ENCODE measurements around the gene AP1M1.

The AP1M1 gene

DNA sequence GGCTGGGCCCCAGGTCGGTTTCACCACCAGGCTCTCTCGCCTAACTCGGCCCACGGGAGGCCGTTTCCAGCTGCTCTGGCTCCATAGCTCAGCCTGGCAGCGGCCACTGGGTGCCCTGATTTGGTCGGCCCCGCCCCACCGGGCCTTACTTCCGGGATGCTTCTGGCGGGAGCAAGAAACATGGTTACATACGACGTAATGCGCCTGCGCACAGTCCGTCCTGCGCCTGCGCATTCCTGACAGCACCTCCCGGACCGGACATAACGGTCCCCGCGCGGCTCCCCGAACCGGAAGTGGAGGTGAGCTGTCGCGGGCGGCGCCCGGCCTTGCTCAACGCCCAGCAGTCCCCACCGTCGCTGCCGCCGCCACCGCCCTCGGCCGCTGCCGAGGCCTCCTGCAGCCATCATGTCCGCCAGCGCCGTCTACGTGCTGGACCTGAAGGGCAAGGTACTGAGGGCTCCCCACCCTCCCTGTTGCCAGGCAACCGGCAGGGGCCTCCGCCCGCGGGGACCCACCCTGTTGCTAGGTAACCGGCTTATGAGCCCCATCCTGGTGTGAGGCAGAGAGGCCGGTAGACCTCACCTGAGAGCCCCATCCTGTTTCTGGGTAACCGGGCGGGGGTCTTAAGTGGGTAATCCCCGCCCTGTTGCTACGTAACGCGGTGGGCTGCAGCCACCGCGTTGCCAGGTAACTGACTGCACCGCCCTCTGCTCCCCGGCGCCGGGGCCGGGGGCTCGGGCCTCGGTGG is at the start of gene AP1M1:
Gene AP1M1 (plus strand): TSS at position 290 of the 748 bp plus-strand sequence. CDS start 116 bp downstream, at position 406.
- Histone ChIP-seq H3K27me3 (ENCODE audit: control insufficient read depth, insufficient read depth, low read length) (no peaks in the 10 kb centered on the region), H3K36me3 (ENCODE audit: control insufficient read depth, insufficient read depth, low read length) (peaks cover 11% of the 10 kb centered on the region), H3K9ac (ENCODE audit: low read length) (peak within 1 kb of the TSS; percentile 70), H3K9me3 (ENCODE audit: control insufficient read depth, insufficient read depth, low read depth, low read length) (no peaks in the 10 kb centered on the region), H3K4me1 (ENCODE audit: control insufficient read depth, insufficient read depth, low read length) (peaks cover 9% of the 10 kb centered on the region; the same call in 1 of the 2 replicates), H3K4me3 (ENCODE audit: low read depth, low read length) (peak within 1 kb of the TSS; percentile 85), H3K27ac (ENCODE audit: low read depth, low read length) (no peak within 1 kb of the TSS; the same call in 1 of the 2 replicates)

DNA sequence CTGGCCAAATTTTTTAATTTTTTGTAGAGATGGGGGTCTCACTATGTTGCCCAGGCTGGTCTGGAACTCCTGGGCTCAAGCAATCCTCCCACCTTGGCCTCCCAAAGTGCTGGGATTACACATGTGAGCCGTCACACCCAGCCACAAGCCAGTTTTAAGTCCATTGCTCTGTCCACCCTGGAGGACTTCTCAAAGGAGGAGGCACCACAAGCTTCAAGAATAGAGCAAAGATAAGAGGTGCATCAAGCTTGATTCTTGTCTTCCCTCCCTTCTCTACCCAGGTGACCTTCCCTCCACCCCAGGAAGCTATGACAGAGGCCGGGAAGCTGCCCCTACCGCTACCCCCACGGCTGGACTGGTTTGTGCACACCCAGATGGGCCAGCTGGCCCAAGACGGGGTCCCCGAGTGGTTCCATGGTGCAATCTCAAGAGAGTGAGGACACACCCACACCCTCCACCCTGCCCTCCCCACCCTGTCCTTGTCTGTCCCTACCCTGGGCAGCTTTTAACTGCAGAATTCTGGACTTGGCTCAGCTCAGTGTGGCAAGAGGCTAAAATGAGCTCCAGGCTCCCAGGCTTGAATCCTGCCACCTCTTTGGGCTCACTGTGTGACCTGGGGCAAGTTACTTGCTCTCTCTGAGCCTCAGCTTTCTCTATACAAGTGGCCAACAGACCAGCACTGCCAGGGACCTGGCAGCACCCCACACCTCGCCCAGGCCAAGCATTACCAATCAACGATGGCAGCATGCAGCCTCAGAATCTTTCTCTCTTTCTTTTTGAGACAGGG is 49.1 kb upstream of the AP1M1 start:
- Histone ChIP-seq H3K9ac (ENCODE audit: low read length) (no peak overlapping the region), H3K36me3 (ENCODE audit: control insufficient read depth, insufficient read depth, low read length) (no peaks in the 10 kb centered on the region), H3K27ac (ENCODE audit: low read depth, low read length) (no peak overlapping the region), H3K27me3 (ENCODE audit: control insufficient read depth, insufficient read depth, low read length) (no peaks in the 10 kb centered on the region), H3K4me1 (ENCODE audit: control insufficient read depth, insufficient read depth, low read length) (peaks cover 5% of the 10 kb centered on the region; the same call in 1 of the 2 replicates), H3K9me3 (ENCODE audit: control insufficient read depth, insufficient read depth, low read depth, low read length) (no peaks in the 10 kb centered on the region), H3K4me3 (ENCODE audit: low read depth, low read length) (no peak overlapping the region)

DNA sequence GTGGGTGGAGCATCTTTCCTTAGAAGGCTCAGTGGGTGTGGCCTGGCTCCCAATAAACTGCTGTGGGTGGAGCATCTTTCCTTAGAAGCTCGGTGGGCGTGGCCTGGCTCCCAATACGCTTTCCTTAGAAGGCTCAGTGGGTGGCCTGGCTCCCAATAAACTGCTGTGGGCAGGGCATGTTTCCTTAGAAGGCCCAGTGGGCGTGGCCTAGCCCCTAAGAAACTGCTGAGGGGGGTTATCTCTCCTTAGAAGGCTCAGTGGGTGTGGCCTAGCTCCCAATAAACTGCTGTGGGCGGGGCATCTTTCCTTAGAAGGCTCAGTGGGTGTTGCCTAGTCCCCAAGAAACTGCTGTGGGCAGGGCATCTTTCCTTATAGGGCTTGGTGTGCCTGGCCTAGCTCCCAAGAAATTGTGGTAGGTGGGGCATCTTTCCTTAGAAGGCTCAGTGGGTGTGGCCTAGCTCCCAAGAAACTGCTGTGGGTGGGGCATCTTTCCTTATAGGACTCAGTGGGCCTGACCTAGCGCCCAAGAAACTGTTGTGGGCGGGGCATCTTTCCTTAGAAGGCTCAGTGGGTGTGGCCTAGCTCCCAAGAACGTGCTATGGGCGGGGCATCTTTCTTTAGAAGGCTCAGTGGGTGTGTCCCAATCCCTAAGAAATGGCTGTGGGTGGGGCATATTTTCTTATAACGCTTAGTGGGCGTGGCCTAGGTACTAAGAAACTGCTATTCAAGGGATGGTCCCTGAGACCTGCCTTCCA is 44.0 kb upstream of the AP1M1 start:
- Histone ChIP-seq H3K27me3 (ENCODE audit: control insufficient read depth, insufficient read depth, low read length) (no peaks in the 10 kb centered on the region), H3K27ac (ENCODE audit: low read depth, low read length) (no peak overlapping the region), H3K9ac (ENCODE audit: low read length) (no peak overlapping the region), H3K36me3 (ENCODE audit: control insufficient read depth, insufficient read depth, low read length) (no peaks in the 10 kb centered on the region), H3K9me3 (ENCODE audit: control insufficient read depth, insufficient read depth, low read depth, low read length) (no peaks in the 10 kb centered on the region), H3K4me3 (ENCODE audit: low read depth, low read length) (no peak overlapping the region), H3K4me1 (ENCODE audit: control insufficient read depth, insufficient read depth, low read length) (no peaks in the 10 kb centered on the region)

DNA sequence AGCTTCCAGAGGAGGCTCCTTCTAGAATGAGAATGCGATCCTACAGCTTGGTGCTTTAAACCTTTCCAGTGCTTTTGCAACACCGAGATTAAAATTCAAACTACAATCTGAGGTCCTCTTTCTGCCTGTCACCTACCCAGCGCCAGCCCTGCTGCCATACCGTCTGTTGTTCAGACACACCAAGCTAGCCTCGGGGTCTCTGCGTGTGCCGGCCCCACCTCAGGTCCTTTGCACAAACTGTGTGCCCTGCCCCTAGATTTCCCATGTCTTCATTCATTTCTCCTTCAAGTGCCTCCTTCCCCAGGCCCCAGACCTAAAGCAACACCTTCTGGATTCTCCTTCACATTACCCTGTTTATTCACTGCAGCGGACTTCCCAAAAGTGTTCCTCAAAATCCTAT is 43.2 kb upstream of the AP1M1 start:
- H3K4me3 ChIP-seq (ENCODE audit: low read depth, low read length), result no peak overlapping the region
- H3K36me3 ChIP-seq (ENCODE audit: control insufficient read depth, insufficient read depth, low read length), result no peaks in the 10 kb centered on the region
- H3K9me3 ChIP-seq (ENCODE audit: control insufficient read depth, insufficient read depth, low read depth, low read length), result no peaks in the 10 kb centered on the region
- H3K4me1 ChIP-seq (ENCODE audit: control insufficient read depth, insufficient read depth, low read length), result no peaks in the 10 kb centered on the region
- H3K9ac ChIP-seq (ENCODE audit: low read length), result no peak overlapping the region
- no peaks in the 10 kb centered on the region for H3K27me3 ChIP-seq (ENCODE audit: control insufficient read depth, insufficient read depth, low read length)
- H3K27ac ChIP-seq (ENCODE audit: low read depth, low read length), result no peak overlapping the region

DNA sequence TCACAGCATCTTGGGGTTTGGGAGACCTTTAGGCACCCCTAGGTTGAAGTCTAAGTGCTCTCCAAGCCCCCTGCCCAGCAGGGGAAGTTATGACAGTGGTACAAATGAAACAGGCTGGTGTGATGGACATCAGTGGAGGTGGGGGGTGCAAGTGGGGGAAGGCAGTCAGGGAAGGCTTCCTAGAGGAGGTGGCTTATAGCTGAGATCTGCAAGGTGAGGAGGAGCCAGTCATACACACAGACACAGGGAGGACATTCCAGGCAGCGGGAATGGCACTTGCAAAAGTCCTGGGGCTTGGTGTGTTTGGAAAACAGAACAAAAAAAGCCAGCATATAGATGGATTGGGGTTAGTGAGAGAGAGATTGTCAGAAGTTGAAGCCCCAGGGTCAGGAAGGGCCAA is 42.6 kb upstream of the AP1M1 start:
- Histone ChIP-seq H3K4me1 (ENCODE audit: control insufficient read depth, insufficient read depth, low read length) (no peaks in the 10 kb centered on the region), H3K9me3 (ENCODE audit: control insufficient read depth, insufficient read depth, low read depth, low read length) (no peaks in the 10 kb centered on the region), H3K27me3 (ENCODE audit: control insufficient read depth, insufficient read depth, low read length) (no peaks in the 10 kb centered on the region), H3K9ac (ENCODE audit: low read length) (no peak overlapping the region), H3K27ac (ENCODE audit: low read depth, low read length) (no peak overlapping the region), H3K4me3 (ENCODE audit: low read depth, low read length) (no peak overlapping the region), H3K36me3 (ENCODE audit: control insufficient read depth, insufficient read depth, low read length) (no peaks in the 10 kb centered on the region)

DNA sequence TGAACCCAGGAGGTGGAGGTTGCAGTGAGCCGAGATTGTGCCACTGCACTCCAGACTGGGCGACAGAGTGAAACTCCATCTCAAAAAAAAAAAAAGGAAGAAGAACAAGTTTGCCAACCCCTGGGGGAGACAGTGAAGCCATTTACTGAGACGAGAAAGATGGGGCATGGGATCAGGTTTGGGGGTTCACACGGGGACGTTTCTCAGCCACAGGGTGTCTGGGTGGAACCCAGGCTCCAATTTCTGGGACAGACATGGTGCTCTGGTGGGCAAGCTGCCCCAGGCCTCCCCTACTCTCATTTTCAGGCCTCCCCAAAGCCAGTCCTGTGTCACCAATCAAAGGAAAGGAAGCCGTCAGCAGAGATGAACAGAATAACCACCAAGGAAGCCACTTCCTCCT is 40.8 kb upstream of the AP1M1 start:
- H3K36me3 ChIP-seq (ENCODE audit: control insufficient read depth, insufficient read depth, low read length), result no peaks in the 10 kb centered on the region
- no peak overlapping the region for H3K9ac ChIP-seq (ENCODE audit: low read length)
- no peaks in the 10 kb centered on the region for H3K9me3 ChIP-seq (ENCODE audit: control insufficient read depth, insufficient read depth, low read depth, low read length)
- no peaks in the 10 kb centered on the region; the same call in 1 of the 2 replicates for H3K4me1 ChIP-seq (ENCODE audit: control insufficient read depth, insufficient read depth, low read length)
- H3K4me3 ChIP-seq (ENCODE audit: low read depth, low read length), result no peak overlapping the region
- H3K27me3 ChIP-seq (ENCODE audit: control insufficient read depth, insufficient read depth, low read length), result no peaks in the 10 kb centered on the region
- no peak overlapping the region for H3K27ac ChIP-seq (ENCODE audit: low read depth, low read length)

DNA sequence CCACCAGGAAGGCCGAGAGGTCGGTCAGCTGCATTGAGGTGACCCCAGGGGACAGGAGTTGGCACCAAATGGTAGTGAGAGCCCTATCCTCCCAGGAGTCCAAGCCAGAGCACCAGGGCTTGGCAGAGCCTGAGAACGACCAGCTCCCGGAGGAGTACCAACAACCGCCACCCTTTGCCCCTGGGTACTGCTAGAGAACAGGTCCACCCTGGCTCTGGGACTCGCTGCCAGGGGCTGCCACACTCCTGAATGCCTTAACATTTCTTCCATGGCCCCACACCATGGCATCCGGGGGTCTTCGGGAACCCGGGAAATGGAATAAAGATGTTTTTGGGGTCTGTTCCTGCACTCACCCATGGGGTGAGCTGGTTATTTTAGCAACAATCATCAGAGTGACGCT is 40.1 kb upstream of the AP1M1 start:
- no peak overlapping the region for H3K27ac ChIP-seq (ENCODE audit: low read depth, low read length)
- H3K4me3 ChIP-seq (ENCODE audit: low read depth, low read length), result no peak overlapping the region
- no peaks in the 10 kb centered on the region; the same call in 1 of the 2 replicates for H3K4me1 ChIP-seq (ENCODE audit: control insufficient read depth, insufficient read depth, low read length)
- H3K9me3 ChIP-seq (ENCODE audit: control insufficient read depth, insufficient read depth, low read depth, low read length), result no peaks in the 10 kb centered on the region
- no peaks in the 10 kb centered on the region for H3K27me3 ChIP-seq (ENCODE audit: control insufficient read depth, insufficient read depth, low read length)
- no peaks in the 10 kb centered on the region for H3K36me3 ChIP-seq (ENCODE audit: control insufficient read depth, insufficient read depth, low read length)
- H3K9ac ChIP-seq (ENCODE audit: low read length), result no peak overlapping the region

DNA sequence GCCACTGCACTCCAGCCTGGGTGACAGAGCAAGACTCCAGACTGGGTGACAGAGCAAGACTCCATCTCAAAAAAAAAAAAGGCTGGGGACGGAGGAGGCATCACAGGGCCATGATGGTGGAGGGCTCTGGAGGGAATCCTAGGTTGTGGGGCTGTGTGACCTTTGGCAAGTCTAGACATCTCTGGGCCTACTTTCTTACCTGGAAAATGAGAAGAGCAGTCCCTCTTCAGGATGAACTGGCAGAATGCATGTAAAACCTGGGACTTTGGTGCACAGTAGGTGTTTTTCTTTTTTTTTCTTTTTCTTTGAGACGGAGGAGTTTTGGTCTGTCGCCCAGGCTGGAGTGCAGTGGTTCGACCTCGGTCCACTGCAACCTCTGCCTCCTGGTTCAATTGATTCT is 38.1 kb upstream of the AP1M1 start:
- H3K9me3 ChIP-seq (ENCODE audit: control insufficient read depth, insufficient read depth, low read depth, low read length), result no peaks in the 10 kb centered on the region
- no peaks in the 10 kb centered on the region for H3K27me3 ChIP-seq (ENCODE audit: control insufficient read depth, insufficient read depth, low read length)
- H3K27ac ChIP-seq (ENCODE audit: low read depth, low read length), result no peak overlapping the region
- H3K4me1 ChIP-seq (ENCODE audit: control insufficient read depth, insufficient read depth, low read length), result no peaks in the 10 kb centered on the region; the same call in 1 of the 2 replicates
- H3K36me3 ChIP-seq (ENCODE audit: control insufficient read depth, insufficient read depth, low read length), result no peaks in the 10 kb centered on the region
- H3K4me3 ChIP-seq (ENCODE audit: low read depth, low read length), result no peak overlapping the region
- H3K9ac ChIP-seq (ENCODE audit: low read length), result no peak overlapping the region

DNA sequence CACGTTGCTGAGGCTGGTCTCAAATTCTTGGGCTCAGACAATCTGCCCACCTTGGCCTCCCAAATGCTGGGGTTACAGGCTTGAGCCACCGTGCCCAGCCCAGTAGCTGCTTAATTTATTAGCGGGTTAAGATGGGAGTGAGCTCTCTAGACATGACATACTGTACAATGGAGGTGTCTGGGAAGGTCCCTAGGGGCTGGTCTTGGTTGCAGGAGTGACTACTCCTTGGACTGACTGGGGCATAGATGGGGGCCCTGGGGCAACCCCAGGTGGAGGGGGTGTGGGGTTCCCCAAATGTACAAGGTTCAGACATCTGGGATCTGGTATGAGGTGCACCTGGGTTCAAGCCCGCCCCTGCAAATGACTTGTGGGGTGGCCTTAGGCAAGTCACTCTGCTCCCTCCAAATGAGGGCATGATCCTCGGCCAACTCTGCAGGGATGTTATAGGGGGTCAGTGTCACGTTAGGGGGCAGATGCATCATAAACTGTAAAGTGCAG is 37.2 kb upstream of the AP1M1 start:
- Histone ChIP-seq H3K4me1 (ENCODE audit: control insufficient read depth, insufficient read depth, low read length) (no peaks in the 10 kb centered on the region; the same call in 1 of the 2 replicates), H3K9ac (ENCODE audit: low read length) (no peak overlapping the region), H3K4me3 (ENCODE audit: low read depth, low read length) (no peak overlapping the region), H3K9me3 (ENCODE audit: control insufficient read depth, insufficient read depth, low read depth, low read length) (no peaks in the 10 kb centered on the region), H3K36me3 (ENCODE audit: control insufficient read depth, insufficient read depth, low read length) (no peaks in the 10 kb centered on the region), H3K27ac (ENCODE audit: low read depth, low read length) (no peak overlapping the region), H3K27me3 (ENCODE audit: control insufficient read depth, insufficient read depth, low read length) (no peaks in the 10 kb centered on the region)

DNA sequence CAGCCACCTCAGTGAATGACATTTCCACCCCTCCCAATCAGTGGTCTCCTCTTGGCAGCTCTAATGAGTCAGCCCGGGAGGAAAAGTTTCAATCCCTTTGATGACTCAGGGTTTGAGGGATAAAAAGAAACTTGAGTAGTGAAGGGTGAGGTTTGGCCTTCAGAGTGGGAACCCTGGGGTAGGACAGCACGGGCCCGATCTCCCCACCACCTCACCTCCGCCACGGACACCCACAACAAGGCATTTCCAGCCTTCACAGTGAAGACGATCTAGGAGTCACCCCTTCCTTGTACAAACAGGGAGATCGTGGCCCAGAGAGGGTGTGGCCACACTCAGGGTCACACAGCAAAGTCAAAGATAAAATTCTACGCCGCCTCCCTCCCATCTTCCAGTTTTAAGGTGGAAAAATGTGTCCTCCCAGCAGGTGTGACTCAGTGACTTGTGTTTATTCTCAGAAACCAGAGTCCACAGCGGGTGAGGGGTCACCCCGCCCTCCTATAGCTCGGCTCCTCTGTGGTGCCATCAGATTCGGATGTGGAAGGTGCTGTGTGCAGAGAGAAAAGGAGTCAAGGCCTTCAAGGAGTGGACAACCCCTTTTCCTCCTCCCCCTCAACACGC is 36.7 kb upstream of the AP1M1 start:
- no peaks in the 10 kb centered on the region for H3K36me3 ChIP-seq (ENCODE audit: control insufficient read depth, insufficient read depth, low read length)
- H3K4me1 ChIP-seq (ENCODE audit: control insufficient read depth, insufficient read depth, low read length), result no peaks in the 10 kb centered on the region; the same call in 1 of the 2 replicates
- H3K27ac ChIP-seq (ENCODE audit: low read depth, low read length), result no peak overlapping the region
- H3K4me3 ChIP-seq (ENCODE audit: low read depth, low read length), result no peak overlapping the region
- H3K9me3 ChIP-seq (ENCODE audit: control insufficient read depth, insufficient read depth, low read depth, low read length), result no peaks in the 10 kb centered on the region
- no peaks in the 10 kb centered on the region for H3K27me3 ChIP-seq (ENCODE audit: control insufficient read depth, insufficient read depth, low read length)
- no peak overlapping the region for H3K9ac ChIP-seq (ENCODE audit: low read length)
